GM12872 (cell line): ENCODE data around the gene CDC7.

Experiments used
- CTCF ChIP-seq: IDR thresholded peaks from 3 replicates; pipeline ENCODE4 v1.5.1; 2011; ENCODE audit warnings: low read depth, mild to moderate bottlenecking, low read length, moderate library complexity; ENCODE audit not compliant: insufficient read depth

Gene CDC7

DNA sequence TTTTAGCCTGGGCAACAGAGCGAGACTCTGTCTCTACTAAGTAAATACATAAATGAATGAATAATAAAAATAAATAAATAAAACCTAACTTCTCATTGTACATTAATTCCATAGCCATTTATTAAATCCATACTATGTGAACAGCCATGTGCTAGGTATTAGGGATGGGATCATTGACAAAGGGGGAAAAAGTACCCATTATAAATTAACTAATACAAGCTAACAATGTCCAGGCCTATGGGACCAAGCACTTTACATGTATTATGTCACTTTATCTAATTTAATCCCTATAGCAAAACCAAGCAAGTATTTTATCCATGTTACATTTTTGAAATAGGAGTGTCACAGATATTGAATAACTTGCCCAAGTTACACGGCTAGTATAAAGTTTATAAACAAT is 2.6 kb upstream of the CDC7 start:
- no peak for TF ChIP-seq CTCF

- TF ChIP-seq CTCF = no peak
Observed at GRCh38 chr1:91498498-91499245, 2.0 kb upstream of the CDC7 start.

GRCh38 chr1:91499346-91499745 is 1.3 kb upstream of the CDC7 start:
- no peak for TF ChIP-seq CTCF

GRCh38 chr1:91499904-91500755 is 521 bp upstream of the CDC7 start:
- no peak for TF ChIP-seq CTCF

DNA sequence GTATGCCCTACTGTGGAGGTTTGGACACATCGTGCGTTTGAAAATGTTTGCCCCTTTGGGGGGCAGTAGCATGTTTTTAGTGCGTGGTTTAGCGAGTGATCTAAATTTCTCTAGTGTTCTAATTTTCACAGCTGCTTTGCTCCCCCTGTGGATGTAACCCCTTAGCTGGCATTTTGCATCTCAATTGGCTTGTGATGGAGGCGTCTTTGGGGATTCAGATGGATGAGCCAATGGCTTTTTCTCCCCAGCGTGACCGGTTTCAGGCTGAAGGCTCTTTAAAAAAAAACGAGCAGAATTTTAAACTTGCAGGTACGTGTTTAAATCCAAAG is 836 bp downstream of the CDC7 start:
- 0 out of 3 replicates have a peak, but pooled peaks have one; percentile 1 for TF ChIP-seq CTCF

DNA sequence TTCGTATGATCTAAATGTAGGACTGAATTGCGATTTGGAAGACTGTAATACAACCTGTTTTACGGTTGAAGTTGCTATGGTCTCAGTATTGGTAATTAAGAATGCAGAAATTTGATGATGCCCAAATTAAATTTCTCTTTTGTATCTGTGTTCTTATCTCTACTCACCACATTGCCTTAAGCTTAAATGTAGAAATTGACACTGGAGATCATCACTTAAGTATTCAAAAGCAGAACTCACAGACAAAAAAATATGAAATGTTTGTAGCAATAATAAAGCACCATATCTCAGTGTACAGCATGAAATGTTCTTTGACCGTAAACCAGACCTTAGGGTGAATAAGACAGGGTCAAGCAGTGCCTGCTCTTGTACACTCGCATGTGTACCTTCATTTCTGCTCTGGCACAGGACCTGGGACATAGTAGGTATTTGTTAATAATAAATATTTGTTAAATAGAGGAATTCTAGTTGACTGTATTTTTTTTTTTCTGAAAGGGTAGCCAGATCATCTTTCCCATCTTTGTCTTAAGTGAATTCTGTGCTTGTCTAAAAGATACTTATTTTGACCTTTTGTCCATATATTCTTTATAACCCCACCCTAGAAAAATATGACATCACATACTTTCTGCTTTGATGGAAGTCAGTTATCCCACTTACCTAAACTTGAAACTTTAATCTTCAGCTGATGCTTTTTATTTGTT is 1.5 kb downstream of the CDC7 start:
- TF ChIP-seq CTCF = no peak

DNA sequence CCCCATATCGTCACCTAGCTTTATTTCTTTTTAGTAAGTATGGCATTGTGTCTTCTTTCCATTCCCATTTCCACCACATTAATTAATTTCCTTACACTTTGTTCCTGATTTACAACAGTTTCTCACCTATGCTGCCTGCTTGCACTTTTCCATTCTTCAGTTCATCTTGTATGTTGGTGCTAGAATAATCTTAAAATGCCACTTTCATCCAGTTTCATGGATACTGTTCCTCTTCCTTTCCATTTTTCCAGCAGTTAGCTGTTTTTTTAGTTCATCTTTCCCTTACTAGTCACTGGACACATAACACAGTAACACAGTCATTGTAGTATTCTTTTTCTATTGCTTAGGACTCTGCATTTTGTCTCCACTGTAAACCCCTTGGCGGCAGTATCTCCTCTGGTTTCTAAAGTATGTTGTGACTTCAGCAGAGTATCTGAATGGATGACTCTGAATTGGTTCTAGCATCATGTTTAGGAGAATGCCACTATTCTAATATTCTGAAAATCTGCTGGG is 2.1 kb downstream of the CDC7 start:
- peak; percentile 18; the same call in 1 of the 3 replicates for TF ChIP-seq CTCF
